Thyroid gland (tissue), 4 donors: Measurements from ENCODE around the gene ZNF496. TPM values are rescaled to one million over a fixed set of nuclear protein-coding genes. Genes with fewer than 3 reads are reported as not detected.

Experiments used
- DNase-seq, 2 donors: peaks; one replicate each; pipeline ENCODE4 v3.0.0-alpha.2; 2019
- H3K27ac ChIP-seq, 3 donors: fragments of 200-600 bp; sonication (generic); 1 replicate in 2 of 3; 2 replicates in 1 of 3; pipeline ENCODE4 v1.5.1; 2016 to 2019; ENCODE audit warnings: mild to moderate bottlenecking in 1 of 3, moderate library complexity in 1 of 3
- H3K27me3 ChIP-seq: fragments of 200-600 bp; sonication (generic); one replicate; pipeline ENCODE4 v1.5.1; 2019
- H3K36me3 ChIP-seq, 2 donors: fragments of 200-600 bp; sonication (generic); one replicate each; pipeline ENCODE4 v1.5.1; 2016 to 2019
- H3K4me1 ChIP-seq, 2 donors: fragments of 200-600 bp; sonication (generic); one replicate each; pipeline ENCODE4 v1.5.1; 2017 to 2019
- H3K4me3 ChIP-seq, 3 donors: fragments of 200-600 bp; sonication (generic); replicated peaks in 1 of 3; 1 replicate in 2 of 3; 2 replicates in 1 of 3; pipeline ENCODE4 v1.5.1; 2016; ENCODE audit warnings: mild to moderate bottlenecking in 1 of 3
- H3K9me3 ChIP-seq: fragments of 200-600 bp; sonication (generic); one replicate; pipeline ENCODE4 v1.5.1; 2017
- POLR2A ChIP-seq, 2 donors: fragments of 450-650 bp; IDR thresholded peaks; one replicate each; pipeline ENCODE4 v1.6.1; 2017; ENCODE audit warnings: antibody characterized with exemption in 2 of 2, mild to moderate bottlenecking in 2 of 2, moderate library complexity in 1 of 2
- WGBS, 2 donors: methylation state at CpG; one replicate each; pipeline ENCODE4 v1.1.5; 2017; 5-methylcytosine and 5-hydroxymethylcytosine counted together
- intact Hi-C: fragments of 100-400 bp; cut with DNase I; formaldehyde crosslinking; loops from one replicate; pipeline ENCODE4 v1.15.1; 2023
- total RNA-seq, 4 donors: library from RNA; depleted of rRNA; stranded (reverse); fragments of >200 nt; gene quantifications; one replicate each; pipeline ENCODE4 v1.2.3, GENCODE V29; 2016
- TF ChIP-seq, protein P1 (sequence below), 6 experiments: fragments of 200-600 bp in 3 of 6; fragments of 450-650 bp in 3 of 6; sonication (generic) in 3 of 6; IDR thresholded peaks; one replicate each; pipeline ENCODE4 v1.5.1; 2016 to 2019; ENCODE audit warnings: antibody characterized with exemption in 6 of 6, mild to moderate bottlenecking in 2 of 6, inconsistent platforms in 1 of 6, moderate library complexity in 1 of 6

Gene ZNF496
- total RNA-seq, 4 donors from 2014 or later, result 34.0 to 78.6 (median 51.9) TPM

DNA sequence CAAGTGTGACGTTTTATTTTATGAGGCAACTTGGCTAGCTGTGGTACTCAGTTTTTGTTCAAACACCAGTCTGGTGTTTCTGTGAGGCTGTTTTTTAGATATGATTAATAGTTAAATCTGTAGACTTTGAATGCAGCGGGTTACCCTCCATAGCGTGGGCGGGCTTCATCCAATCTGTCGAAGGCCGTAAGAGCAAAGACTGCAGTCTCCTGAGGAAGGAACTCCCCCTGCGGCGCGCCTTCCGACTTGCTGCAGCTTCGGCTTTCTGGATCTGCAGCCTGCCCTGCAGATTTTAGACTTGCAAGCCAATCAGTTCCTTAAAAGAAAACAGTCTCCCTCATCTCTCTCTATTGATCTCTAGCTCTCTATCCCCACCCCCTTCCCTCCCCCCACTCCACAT is 4.2 kb upstream of the ZNF496 start:
- DNase-seq, result no peak
- no peak overlapping the region for H3K27ac ChIP-seq
- 66 to 85% methylated on average over 11 of the region's 11 CpGs for WGBS, 2 donors
- H3K4me3 ChIP-seq, result no peak overlapping the region
- H3K36me3 ChIP-seq, result no peaks in the 10 kb centered on the region
- peaks cover 7 to 18% of the 10 kb centered on the region in 2 donors for H3K4me1 ChIP-seq
- TF ChIP-seq, protein P1, sequence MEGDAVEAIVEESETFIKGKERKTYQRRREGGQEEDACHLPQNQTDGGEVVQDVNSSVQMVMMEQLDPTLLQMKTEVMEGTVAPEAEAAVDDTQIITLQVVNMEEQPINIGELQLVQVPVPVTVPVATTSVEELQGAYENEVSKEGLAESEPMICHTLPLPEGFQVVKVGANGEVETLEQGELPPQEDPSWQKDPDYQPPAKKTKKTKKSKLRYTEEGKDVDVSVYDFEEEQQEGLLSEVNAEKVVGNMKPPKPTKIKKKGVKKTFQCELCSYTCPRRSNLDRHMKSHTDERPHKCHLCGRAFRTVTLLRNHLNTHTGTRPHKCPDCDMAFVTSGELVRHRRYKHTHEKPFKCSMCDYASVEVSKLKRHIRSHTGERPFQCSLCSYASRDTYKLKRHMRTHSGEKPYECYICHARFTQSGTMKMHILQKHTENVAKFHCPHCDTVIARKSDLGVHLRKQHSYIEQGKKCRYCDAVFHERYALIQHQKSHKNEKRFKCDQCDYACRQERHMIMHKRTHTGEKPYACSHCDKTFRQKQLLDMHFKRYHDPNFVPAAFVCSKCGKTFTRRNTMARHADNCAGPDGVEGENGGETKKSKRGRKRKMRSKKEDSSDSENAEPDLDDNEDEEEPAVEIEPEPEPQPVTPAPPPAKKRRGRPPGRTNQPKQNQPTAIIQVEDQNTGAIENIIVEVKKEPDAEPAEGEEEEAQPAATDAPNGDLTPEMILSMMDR (IDR thresholded peaks at IDR 0.05), result no peak
- TF ChIP-seq POLR2A (IDR thresholded peaks at IDR 0.05), result no peak
- intact Hi-C loops, result loop anchor here (10.0 kb wide), 1 partner anchor 131 kb away; no protein-coding TSS in a partner anchor
- no peaks in the 10 kb centered on the region for H3K9me3 ChIP-seq
- H3K27me3 ChIP-seq, result no peaks in the 10 kb centered on the region

DNA sequence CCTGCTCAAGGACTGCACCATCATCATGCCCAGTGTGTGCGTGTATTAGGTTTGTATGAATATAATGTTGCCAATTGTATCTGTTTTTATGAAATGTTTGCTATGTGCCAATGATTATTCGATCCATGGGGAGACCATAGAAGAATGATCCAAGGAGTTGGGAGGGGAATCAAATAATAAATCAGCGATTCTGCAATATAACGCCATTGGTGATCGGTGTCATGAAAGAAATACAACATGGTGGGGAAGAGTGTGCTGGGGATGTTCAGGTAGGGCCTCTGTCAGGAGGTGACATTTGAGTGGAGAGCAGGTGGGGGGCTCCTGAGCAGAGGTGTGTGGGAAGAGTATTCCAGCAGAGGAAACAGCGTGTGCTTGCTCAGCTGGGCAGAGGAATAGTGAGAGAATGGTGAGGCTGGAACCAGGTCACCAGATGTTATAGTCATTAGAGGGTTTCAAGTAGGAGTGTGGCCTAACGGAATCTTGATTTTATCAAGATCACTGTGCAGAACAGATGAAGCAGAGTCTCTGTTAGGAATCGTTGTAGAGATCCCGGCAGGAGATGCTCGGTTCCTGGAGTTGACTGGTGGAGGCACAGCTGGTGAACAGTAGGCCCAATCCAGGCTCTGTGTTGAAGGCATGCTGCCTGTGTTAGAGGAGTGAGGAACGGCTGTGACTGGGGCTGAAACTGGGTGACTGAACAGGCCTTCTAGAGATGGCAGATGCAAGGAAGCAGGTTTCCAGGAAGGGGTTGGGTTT is 2.9 kb upstream of the ZNF496 start:
- Histone ChIP-seq H3K27me3 (no peaks in the 10 kb centered on the region), H3K4me3 (no peak overlapping the region), H3K27ac (no peak overlapping the region), H3K36me3 (no peaks in the 10 kb centered on the region), H3K9me3 (no peaks in the 10 kb centered on the region), H3K4me1 (peaks cover 14 to 29% of the 10 kb centered on the region in 2 donors)
- no peak for DNase-seq
- TF ChIP-seq, protein P1 (IDR thresholded peaks at IDR 0.05), result no peak
- no peak for TF ChIP-seq POLR2A (IDR thresholded peaks at IDR 0.05)
- intact Hi-C loops, result loop anchor here (10.0 kb wide), 1 partner anchor 130 kb away; no protein-coding TSS in a partner anchor
- 85% methylated on average over 11 of the region's 11 CpGs for WGBS, 2 donors

DNA sequence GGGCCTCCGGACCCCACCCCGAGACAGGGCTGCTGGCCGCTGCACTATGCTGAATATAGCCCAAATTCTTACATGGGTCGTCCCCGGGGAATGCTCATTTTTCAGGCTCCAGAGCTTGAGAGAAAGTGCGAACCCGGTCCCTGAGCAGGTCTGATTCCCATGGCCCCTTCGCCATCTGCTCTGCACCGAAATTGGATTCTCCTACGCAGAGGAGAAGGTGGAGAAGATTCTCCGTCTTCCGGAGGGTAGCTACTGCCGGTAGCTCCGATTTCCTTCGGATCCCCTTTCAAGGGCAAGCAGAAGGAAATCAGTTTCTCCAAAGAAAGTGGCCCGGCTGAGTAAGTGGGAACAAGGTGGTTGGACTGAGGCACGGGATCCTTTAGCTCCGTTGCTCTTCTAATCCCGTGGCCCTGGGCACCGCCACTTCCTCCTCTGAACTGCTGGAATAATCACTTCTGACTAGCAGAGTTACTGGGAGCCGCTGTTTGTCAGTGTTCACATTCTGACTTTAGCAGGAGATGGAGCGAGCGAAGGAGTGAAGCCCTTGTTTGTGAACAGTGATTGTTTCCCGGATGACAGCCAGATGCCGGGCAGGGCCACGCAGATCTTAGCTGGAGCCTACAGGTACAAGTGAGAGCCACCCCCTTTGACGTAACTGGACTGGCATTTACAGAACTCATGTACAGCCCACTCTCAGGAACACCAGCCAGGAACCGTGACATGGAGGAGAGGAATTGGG is 1.1 kb upstream of the ZNF496 start:
- Histone ChIP-seq H3K9me3 (no peaks in the 10 kb centered on the region), H3K4me3 (peak overlapping the region; percentile 38 to 95 (median 63)), H3K27ac (peak overlapping the region; percentile 35 to 93 (median 73)), H3K4me1 (peaks cover 14 to 29% of the 10 kb centered on the region in 2 donors), H3K36me3 (peaks cover 10 to 15% of the 10 kb centered on the region in 2 donors), H3K27me3 (no peaks in the 10 kb centered on the region)
- peak in 1 of 2 donors; percentile 65 for TF ChIP-seq POLR2A (IDR thresholded peaks at IDR 0.05)
- TF ChIP-seq, protein P1 (IDR thresholded peaks at IDR 0.05), result no peak
- peak; percentile 53 to 59 for DNase-seq
- intact Hi-C loops, result loop anchor here (10.0 kb wide), 1 partner anchor 128 kb away; no protein-coding TSS in a partner anchor
- WGBS, 2 donors, result 27 to 35% methylated on average over 18 to 23 of the region's 28 CpGs

DNA sequence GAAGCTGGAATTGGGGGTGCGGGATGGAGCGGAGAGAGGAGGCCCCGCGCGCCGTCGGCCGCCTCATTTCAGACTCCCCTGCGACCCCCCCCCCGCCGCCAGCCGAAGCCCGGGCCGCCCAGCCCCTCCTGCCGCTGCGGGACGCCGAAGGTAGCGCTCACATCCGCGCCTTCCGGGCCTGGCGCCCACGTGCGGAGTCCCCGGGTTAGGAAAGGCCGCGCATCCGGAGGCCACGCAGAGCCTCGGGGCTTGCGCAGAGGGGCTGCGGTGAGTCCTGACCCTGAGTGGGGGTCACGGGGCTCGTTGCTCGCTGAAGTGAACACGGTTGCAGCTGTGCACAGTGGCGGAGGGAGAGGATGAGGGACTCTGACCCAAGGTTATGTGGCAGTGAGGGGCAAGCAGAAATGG is 552 bp upstream of the ZNF496 start:
- TF ChIP-seq POLR2A (IDR thresholded peaks at IDR 0.05), result no peak
- TF ChIP-seq, protein P1 (IDR thresholded peaks at IDR 0.05), result no peak
- Histone ChIP-seq H3K4me3 (peak overlapping the region; percentile 38 to 95 (median 63)), H3K4me1 (peaks cover 14 to 29% of the 10 kb centered on the region in 2 donors), H3K27ac (peak overlapping the region; percentile 35 to 93 (median 73)), H3K27me3 (no peaks in the 10 kb centered on the region), H3K36me3 (peaks cover 10 to 15% of the 10 kb centered on the region in 2 donors), H3K9me3 (no peaks in the 10 kb centered on the region)
- peak; percentile 55 to 58 for DNase-seq
- intact Hi-C loops, result loop anchor here (10.0 kb wide), 1 partner anchor 127 kb away; no protein-coding TSS in a partner anchor
- WGBS, 2 donors, result 0% methylated on average over 9 of the region's 38 CpGs; no CpG with 5 or more reads in 1 of the 2 donors
